Epithelial cell of esophagus (primary cell): ENCODE results near the gene SLX4.

Experiments
- DNase-seq: peaks from one replicate; pipeline ENCODE4 v3.0.0; 2010; ENCODE audit warnings: low read depth
- H3K4me3 ChIP-seq: 2 replicates; pipeline ENCODE4 v1.5.1; 2011; ENCODE audit warnings: mild to moderate bottlenecking, low read length, control low read depth
- TF ChIP-seq, protein P1 (sequence below): IDR thresholded peaks from 2 replicates; pipeline ENCODE4 v1.5.1; 2011; ENCODE audit warnings: low read depth, mild to moderate bottlenecking, low read length, control low read depth, inconsistent platforms; ENCODE audit not compliant: insufficient read depth; ENCODE audit errors: missing control alignments

SLX4 gene

DNA sequence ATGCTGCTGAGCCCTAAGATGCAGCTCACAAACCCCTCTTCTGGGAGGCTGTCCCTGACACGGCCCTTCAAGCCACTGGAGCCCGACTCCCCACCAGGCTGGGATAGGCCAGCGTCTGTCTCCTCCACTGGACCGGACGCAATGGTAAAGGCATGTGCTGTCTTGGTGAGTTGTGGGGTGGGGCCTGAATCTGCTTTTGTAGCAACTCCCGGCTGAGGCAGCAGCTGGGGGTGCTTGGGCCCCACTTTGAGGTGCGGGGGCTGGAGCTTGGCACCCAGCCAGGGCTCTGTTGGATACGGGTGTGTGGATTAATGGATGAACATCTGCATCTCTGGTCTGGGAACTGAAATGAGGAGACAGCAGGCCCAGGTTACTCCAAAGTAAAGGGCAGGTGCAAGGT is 30.7 kb downstream of the SLX4 start:
- H3K4me3 ChIP-seq, result no peak overlapping the region
- peak; percentile 58 for DNase-seq
- TF ChIP-seq, protein P1, sequence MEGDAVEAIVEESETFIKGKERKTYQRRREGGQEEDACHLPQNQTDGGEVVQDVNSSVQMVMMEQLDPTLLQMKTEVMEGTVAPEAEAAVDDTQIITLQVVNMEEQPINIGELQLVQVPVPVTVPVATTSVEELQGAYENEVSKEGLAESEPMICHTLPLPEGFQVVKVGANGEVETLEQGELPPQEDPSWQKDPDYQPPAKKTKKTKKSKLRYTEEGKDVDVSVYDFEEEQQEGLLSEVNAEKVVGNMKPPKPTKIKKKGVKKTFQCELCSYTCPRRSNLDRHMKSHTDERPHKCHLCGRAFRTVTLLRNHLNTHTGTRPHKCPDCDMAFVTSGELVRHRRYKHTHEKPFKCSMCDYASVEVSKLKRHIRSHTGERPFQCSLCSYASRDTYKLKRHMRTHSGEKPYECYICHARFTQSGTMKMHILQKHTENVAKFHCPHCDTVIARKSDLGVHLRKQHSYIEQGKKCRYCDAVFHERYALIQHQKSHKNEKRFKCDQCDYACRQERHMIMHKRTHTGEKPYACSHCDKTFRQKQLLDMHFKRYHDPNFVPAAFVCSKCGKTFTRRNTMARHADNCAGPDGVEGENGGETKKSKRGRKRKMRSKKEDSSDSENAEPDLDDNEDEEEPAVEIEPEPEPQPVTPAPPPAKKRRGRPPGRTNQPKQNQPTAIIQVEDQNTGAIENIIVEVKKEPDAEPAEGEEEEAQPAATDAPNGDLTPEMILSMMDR, result no peak

DNA sequence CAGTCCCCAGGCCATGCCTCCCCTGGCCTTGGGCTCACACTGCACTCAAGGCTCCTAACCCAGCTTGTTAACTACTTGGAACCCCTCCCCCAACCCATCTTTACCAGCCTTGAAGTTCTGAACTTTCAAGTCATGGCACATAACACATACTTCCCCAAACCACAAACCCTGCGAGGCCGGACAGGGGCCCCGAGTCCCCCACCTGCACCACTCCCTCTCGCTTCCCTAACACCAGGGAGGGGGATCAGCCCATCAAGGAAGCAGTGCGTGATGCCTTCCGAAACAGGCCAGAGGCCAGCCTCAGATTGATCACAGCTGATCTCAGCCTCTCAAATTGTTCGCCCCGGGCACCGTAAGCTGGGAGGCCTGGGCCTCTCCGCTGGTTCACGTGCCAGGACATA is 31.2 kb downstream of the SLX4 start:
- TF ChIP-seq, protein P1, result no peak
- H3K4me3 ChIP-seq, result no peak overlapping the region
- peak; percentile 34 for DNase-seq

DNA sequence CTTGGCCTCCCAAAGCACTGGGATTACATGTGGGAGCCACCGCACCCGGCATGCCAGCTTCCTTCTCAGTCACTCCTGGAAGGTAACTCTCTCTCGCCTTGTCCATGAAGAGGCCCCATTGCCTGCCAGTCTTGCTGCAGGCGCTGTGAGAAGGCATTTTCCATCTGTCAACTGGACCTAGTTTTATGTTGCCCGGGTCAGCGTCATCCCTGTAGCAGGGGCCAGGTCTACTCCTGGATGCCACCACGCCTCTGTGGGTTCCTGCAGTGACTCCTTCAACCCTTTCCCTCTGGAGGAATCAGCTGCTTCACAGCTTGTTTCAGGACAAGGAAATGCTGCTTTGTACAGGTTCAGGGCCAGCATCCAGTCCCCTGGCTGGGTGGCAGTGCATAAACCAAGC is 31.6 kb downstream of the SLX4 start:
- TF ChIP-seq, protein P1, result no peak
- no peak for DNase-seq
- no peak overlapping the region for H3K4me3 ChIP-seq

DNA sequence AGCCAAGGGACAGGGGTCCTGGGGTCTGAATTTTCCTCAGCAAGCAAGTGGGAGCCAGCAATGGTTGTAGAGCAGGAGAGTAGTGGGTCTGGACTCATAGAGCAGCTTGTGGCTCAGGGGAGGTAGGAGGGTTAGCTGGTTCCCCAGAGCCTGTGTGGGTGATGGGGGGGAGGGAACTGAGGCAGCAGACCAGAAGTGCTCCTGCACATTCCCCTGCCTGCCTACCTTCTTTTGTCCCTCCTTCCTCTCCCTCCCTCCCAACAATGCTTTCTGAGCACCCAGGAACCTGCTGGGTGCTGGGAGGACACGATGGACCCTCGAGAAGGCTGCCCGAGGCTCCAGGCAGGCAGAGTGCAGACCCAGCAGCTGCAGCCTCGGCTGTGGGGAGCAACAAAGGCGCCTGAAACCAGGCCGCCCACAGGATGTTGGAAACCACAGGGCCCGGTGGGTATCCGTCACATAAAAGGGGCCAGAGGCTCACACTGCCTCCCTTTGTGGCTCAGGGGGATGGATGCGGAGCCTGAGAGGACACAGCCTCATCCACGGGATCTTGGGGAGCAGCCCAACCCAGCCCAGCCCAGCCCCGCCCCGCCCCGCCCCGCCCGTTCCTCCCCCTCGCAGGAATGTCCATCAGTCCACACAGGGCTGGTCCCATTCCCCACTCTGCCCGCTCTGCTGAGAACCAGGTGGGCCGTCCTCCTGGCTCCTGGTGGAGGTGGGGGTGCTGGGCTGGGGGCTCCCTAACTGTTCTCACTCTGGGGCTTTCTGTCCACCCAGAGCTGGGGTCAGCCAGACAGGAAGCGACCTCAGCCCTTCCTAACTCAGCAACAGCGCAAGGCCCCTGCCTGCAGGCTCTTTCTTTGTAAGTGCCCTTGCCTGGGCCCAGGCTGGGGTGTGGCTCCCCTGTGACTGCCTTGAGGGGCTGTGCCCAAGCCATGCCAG is 32.5 kb downstream of the SLX4 start:
- no peak for DNase-seq
- TF ChIP-seq, protein P1, result no peak
- no peak overlapping the region for H3K4me3 ChIP-seq

DNA sequence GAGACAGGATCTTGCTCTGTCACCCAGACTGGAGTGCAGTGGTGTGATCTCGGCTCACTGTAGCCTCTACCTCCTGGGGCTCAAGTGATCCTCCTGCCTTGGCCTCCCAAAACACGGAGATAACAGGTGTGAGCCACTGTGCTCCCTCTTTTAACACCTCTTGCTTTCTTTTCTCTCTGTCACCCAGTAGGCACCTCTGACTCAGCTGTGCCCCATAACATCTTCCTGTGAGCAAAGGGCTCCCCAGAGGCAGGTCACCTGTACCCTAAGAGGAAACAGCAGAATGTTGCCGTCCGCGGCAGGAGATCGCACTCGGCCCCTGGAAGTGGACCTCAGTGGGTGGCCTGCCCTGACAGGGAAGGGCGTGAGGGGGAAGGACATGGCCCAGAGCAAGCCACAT is 33.3 kb downstream of the SLX4 start:
- H3K4me3 ChIP-seq, result no peak overlapping the region
- TF ChIP-seq, protein P1, result no peak
- DNase-seq, result no peak

DNA sequence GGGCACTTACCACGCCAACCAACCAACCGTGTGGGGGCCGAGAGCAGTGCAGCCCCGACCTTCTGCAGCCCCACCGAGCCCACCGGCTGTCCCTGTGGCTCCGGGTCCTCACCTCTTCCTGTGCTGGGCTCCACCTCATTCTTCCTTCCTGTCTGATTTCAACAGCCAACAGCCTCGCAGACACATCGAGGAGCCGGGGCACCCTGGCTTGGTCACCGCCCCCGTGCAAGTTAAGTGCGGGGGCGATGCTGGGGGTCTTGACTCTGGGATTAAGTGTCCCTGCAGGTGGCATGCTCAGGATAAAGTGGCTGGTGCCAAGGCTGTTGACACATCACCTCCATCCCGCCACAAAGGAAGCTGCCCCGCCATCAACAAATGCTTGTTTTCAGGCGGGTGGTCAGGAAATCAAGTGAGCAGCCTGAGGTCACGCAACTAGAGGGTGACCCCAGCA is 34.1 kb downstream of the SLX4 start, which contains the start of gene NLRC3:
NLRC3 (minus strand) TSS at position 102 of the 451 bp plus-strand sequence. CDS start 12,367 bp downstream, outside the sequence.
- DNase-seq, result no peak
- TF ChIP-seq, protein P1, result no peak
- H3K4me3 ChIP-seq, result no peak within 1 kb of the TSS
